Astrocyte (in vitro differentiated cells and primary cell): Measurements from ENCODE around the gene PTPRM. TPM values are rescaled to one million over a fixed set of nuclear protein-coding genes. Genes with fewer than 3 reads are reported as not detected.

Experiments
- DNase-seq: peaks from one replicate; pipeline ENCODE4 v3.0.0-alpha.2; 2010; ENCODE audit warnings: low read depth
- FAIRE-seq: peaks from 2 replicates; lab custom pipeline; 2011; peaks lifted over from hg19 to GRCh38; lab: Jason Lieb, UNC
- H2AFZ ChIP-seq: 2 replicates; pipeline ENCODE4 v1.6.0; 2012; ENCODE audit warnings: low read depth, low read length, inconsistent platforms
- H3K27ac ChIP-seq: 2 replicates; pipeline ENCODE4 v1.5.1; 2011; ENCODE audit warnings: low read depth, low read length, inconsistent platforms
- H3K27me3 ChIP-seq: 2 replicates; pipeline ENCODE4 v1.6.0; 2011; ENCODE audit warnings: low read length, inconsistent platforms; ENCODE audit not compliant: insufficient read depth
- H3K36me3 ChIP-seq: 2 replicates; pipeline ENCODE4 v1.5.1; 2011; ENCODE audit warnings: low read length, inconsistent platforms; ENCODE audit not compliant: insufficient read depth
- H3K4me1 ChIP-seq: 2 replicates; pipeline ENCODE4 v1.5.1; 2011; ENCODE audit warnings: low read length, inconsistent platforms; ENCODE audit not compliant: insufficient read depth
- H3K4me2 ChIP-seq: 2 replicates; pipeline ENCODE4 v1.6.0; 2012; ENCODE audit warnings: low read length, inconsistent platforms
- H3K4me3 ChIP-seq: 2 replicates; pipeline ENCODE4 v1.5.1; 2011; ENCODE audit warnings: low read depth, mild to moderate bottlenecking, low read length, inconsistent platforms; ENCODE audit not compliant: insufficient read depth
- H3K79me2 ChIP-seq: 2 replicates; pipeline ENCODE4 v1.6.0; 2012; ENCODE audit warnings: mild to moderate bottlenecking, low read length, inconsistent platforms; ENCODE audit not compliant: insufficient read depth
- H3K9ac ChIP-seq: 2 replicates; pipeline ENCODE4 v1.6.0; 2012; ENCODE audit warnings: mild to moderate bottlenecking, low read length, inconsistent platforms
- H3K9me3 ChIP-seq: 2 replicates; pipeline ENCODE4 v1.5.1; 2012; ENCODE audit warnings: low read depth, mild to moderate bottlenecking, low read length, inconsistent platforms; ENCODE audit not compliant: insufficient read depth
- H4K20me1 ChIP-seq: 2 replicates; pipeline ENCODE4 v1.6.0; 2012; ENCODE audit warnings: low read length, inconsistent platforms; ENCODE audit not compliant: insufficient read depth
- H3K27ac Mint-ChIP-seq: one replicate; pipeline ENCODE4 v1.8.0; 2021; ENCODE audit warnings: mild to moderate bottlenecking, mixed read lengths; ENCODE audit not compliant: unreplicated experiment
- H3K27me3 Mint-ChIP-seq: one replicate; pipeline ENCODE4 v1.8.0; 2021; ENCODE audit warnings: low read depth, mixed read lengths; ENCODE audit not compliant: unreplicated experiment
- H3K36me3 Mint-ChIP-seq: one replicate; pipeline ENCODE4 v1.8.0; 2021; ENCODE audit warnings: low read depth, mixed read lengths; ENCODE audit not compliant: unreplicated experiment
- H3K4me1 Mint-ChIP-seq: one replicate; pipeline ENCODE4 v1.8.0; 2021; ENCODE audit warnings: low read depth, mixed read lengths; ENCODE audit not compliant: unreplicated experiment
- H3K4me3 Mint-ChIP-seq: one replicate; pipeline ENCODE4 v1.8.0; 2021; ENCODE audit warnings: mild to moderate bottlenecking, moderate library complexity, mixed read lengths; ENCODE audit not compliant: unreplicated experiment
- H3K9me3 Mint-ChIP-seq: one replicate; pipeline ENCODE4 v1.8.0; 2021; ENCODE audit warnings: mild to moderate bottlenecking, mixed read lengths; ENCODE audit not compliant: unreplicated experiment
- EZH2 ChIP-seq: IDR thresholded peaks from 2 replicates; pipeline ENCODE4 v1.6.1; 2012; ENCODE audit warnings: mild to moderate bottlenecking, low read length, inconsistent platforms; ENCODE audit not compliant: insufficient read depth
- total RNA-seq: library from RNA; stranded (reverse); gene quantifications from 2 replicates; pipeline ENCODE4 v1.2.1, GENCODE V29; 2021
- TF ChIP-seq, protein P1 (sequence below): IDR thresholded peaks from 2 replicates; pipeline ENCODE4 v1.5.1; 2011; ENCODE audit warnings: low read depth, mild to moderate bottlenecking, inconsistent platforms, low read length, moderate library complexity; ENCODE audit not compliant: insufficient read depth

The PTPRM gene
- total RNA-seq, 1 donor from 2014 or later: 59.6 TPM

DNA sequence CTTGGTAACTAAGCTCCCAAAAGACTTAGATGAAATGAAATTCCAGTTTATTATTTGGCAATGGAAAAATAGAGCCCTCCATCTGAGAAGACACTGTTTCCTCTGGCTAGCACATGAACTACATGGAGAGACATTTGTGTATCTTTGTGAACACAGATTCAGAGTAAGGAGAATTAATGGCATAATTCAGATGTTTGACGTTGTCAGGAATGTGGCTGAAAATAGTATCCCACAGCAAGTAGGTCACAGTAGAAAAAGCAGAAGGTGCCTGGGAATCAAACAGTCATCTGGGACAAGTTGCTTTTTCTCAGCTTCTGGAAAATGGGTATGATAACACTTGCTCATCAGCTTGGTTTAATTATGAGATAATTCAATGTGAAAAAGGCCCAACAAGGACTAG is 288.6 kb downstream of the PTPRM start:
- H3K36me3 Mint-ChIP-seq: no peaks in the 10 kb centered on the region
- Histone ChIP-seq H3K4me1 (peaks cover 3% of the 10 kb centered on the region), H3K27me3 (no peaks in the 10 kb centered on the region), H3K79me2 (peaks cover 3% of the 10 kb centered on the region), H3K9ac (no peak overlapping the region), H3K27ac (no peak overlapping the region), H3K36me3 (no peaks in the 10 kb centered on the region), H3K4me3 (no peak overlapping the region), H3K9me3 (no peaks in the 10 kb centered on the region), H2AFZ (no peak overlapping the region), H4K20me1 (peaks cover 12% of the 10 kb centered on the region), H3K4me2 (no peak overlapping the region)
- TF ChIP-seq EZH2: no peak
- TF ChIP-seq, protein P1, sequence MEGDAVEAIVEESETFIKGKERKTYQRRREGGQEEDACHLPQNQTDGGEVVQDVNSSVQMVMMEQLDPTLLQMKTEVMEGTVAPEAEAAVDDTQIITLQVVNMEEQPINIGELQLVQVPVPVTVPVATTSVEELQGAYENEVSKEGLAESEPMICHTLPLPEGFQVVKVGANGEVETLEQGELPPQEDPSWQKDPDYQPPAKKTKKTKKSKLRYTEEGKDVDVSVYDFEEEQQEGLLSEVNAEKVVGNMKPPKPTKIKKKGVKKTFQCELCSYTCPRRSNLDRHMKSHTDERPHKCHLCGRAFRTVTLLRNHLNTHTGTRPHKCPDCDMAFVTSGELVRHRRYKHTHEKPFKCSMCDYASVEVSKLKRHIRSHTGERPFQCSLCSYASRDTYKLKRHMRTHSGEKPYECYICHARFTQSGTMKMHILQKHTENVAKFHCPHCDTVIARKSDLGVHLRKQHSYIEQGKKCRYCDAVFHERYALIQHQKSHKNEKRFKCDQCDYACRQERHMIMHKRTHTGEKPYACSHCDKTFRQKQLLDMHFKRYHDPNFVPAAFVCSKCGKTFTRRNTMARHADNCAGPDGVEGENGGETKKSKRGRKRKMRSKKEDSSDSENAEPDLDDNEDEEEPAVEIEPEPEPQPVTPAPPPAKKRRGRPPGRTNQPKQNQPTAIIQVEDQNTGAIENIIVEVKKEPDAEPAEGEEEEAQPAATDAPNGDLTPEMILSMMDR: no peak
- peaks cover 21% of the 10 kb centered on the region for H3K4me1 Mint-ChIP-seq
- H3K27ac Mint-ChIP-seq: no peak overlapping the region
- DNase-seq (no peak), FAIRE-seq (peak; percentile 9)
- peaks cover under 1% of the 10 kb centered on the region for H3K27me3 Mint-ChIP-seq
- peaks cover 4% of the 10 kb centered on the region for H3K9me3 Mint-ChIP-seq
- no peak overlapping the region for H3K4me3 Mint-ChIP-seq

- Histone ChIP-seq H3K27ac (no peak overlapping the region), H4K20me1 (peaks cover 12% of the 10 kb centered on the region), H3K4me2 (no peak overlapping the region), H3K9me3 (no peaks in the 10 kb centered on the region), H2AFZ (no peak overlapping the region), H3K4me1 (peaks cover 3% of the 10 kb centered on the region), H3K36me3 (no peaks in the 10 kb centered on the region), H3K9ac (no peak overlapping the region), H3K27me3 (no peaks in the 10 kb centered on the region), H3K79me2 (peaks cover 3% of the 10 kb centered on the region), H3K4me3 (no peak overlapping the region)
- DNase-seq (no peak), FAIRE-seq (no peak)
- Mint-ChIP-seq H3K4me3 (no peak overlapping the region), H3K36me3 (no peaks in the 10 kb centered on the region), H3K27ac (no peak overlapping the region), H3K4me1 (peaks cover 21% of the 10 kb centered on the region), H3K9me3 (peaks cover 4% of the 10 kb centered on the region), H3K27me3 (peaks cover 2% of the 10 kb centered on the region)
- TF ChIP-seq, protein P1: no peak
- no peak for TF ChIP-seq EZH2
These were observed 289.0 kb downstream of the PTPRM start for GRCh38 chr18:7856116-7856515.

GRCh38 chr18:7856733-7857132 is 289.6 kb downstream of the PTPRM start:
- FAIRE-seq (no peak), DNase-seq (peak; percentile 67)
- Histone ChIP-seq H3K27ac (no peak overlapping the region), H3K9me3 (no peaks in the 10 kb centered on the region), H3K79me2 (peaks cover 3% of the 10 kb centered on the region), H3K36me3 (no peaks in the 10 kb centered on the region), H3K27me3 (no peaks in the 10 kb centered on the region), H3K4me1 (peaks cover 3% of the 10 kb centered on the region), H4K20me1 (peaks cover 12% of the 10 kb centered on the region), H3K9ac (no peak overlapping the region), H2AFZ (no peak overlapping the region), H3K4me3 (no peak overlapping the region), H3K4me2 (peak overlapping the region; percentile 12)
- H3K27me3 Mint-ChIP-seq: peaks cover 2% of the 10 kb centered on the region
- no peak for TF ChIP-seq EZH2
- TF ChIP-seq, protein P1: no peak
- H3K27ac Mint-ChIP-seq: no peak overlapping the region
- no peak overlapping the region for H3K4me3 Mint-ChIP-seq
- no peaks in the 10 kb centered on the region for H3K36me3 Mint-ChIP-seq
- H3K4me1 Mint-ChIP-seq: peaks cover 21% of the 10 kb centered on the region
- H3K9me3 Mint-ChIP-seq: peaks cover 4% of the 10 kb centered on the region
